ENCODE measurements around the gene MCM7.

DNA sequence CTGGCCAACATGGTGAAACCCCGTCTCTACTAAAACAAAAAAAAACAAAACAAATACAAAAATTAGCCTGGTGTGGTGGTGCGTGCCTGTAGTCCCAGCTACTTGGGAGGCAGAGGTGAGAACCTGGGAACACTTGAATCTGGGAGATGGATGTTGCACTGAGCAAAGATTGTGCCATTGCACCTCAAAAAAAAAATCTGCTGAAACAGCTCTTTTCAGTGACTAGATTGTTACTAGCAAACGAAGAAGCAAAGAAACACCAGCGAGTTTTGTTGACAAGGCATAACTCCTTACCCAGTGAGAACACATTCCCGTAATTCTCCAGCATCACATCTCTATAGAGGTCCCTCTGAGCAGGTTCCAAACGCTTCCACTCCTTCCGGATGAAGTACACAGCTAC is 26.4 kb downstream of the MCM7 start:
- no peak for TF ChIP-seq MAZ (IDR thresholded peaks at IDR 0.05; ENCODE audit: borderline replicate concordance, low read depth, low read length)
- TF ChIP-seq, protein P1, sequence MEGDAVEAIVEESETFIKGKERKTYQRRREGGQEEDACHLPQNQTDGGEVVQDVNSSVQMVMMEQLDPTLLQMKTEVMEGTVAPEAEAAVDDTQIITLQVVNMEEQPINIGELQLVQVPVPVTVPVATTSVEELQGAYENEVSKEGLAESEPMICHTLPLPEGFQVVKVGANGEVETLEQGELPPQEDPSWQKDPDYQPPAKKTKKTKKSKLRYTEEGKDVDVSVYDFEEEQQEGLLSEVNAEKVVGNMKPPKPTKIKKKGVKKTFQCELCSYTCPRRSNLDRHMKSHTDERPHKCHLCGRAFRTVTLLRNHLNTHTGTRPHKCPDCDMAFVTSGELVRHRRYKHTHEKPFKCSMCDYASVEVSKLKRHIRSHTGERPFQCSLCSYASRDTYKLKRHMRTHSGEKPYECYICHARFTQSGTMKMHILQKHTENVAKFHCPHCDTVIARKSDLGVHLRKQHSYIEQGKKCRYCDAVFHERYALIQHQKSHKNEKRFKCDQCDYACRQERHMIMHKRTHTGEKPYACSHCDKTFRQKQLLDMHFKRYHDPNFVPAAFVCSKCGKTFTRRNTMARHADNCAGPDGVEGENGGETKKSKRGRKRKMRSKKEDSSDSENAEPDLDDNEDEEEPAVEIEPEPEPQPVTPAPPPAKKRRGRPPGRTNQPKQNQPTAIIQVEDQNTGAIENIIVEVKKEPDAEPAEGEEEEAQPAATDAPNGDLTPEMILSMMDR (conservative IDR thresholded peaks at IDR 0.05; ENCODE audit: low read depth, low read length) = no peak
- no peak for TF ChIP-seq SMC3 (IDR thresholded peaks at IDR 0.05; ENCODE audit: low read depth, low read length)
- no peak for TF ChIP-seq RFX5 (IDR thresholded peaks at IDR 0.05; ENCODE audit: low read depth, low read length)
- no peak for TF ChIP-seq POLR2A (IDR thresholded peaks at IDR 0.05; ENCODE audit: low read depth, low read length)
- TF ChIP-seq NFE2L2 (IDR thresholded peaks at IDR 0.05; ENCODE audit: low read depth, low read length) = no peak
- TF ChIP-seq, protein P2, sequence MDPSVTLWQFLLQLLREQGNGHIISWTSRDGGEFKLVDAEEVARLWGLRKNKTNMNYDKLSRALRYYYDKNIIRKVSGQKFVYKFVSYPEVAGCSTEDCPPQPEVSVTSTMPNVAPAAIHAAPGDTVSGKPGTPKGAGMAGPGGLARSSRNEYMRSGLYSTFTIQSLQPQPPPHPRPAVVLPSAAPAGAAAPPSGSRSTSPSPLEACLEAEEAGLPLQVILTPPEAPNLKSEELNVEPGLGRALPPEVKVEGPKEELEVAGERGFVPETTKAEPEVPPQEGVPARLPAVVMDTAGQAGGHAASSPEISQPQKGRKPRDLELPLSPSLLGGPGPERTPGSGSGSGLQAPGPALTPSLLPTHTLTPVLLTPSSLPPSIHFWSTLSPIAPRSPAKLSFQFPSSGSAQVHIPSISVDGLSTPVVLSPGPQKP (IDR thresholded peaks at IDR 0.05; ENCODE audit: borderline replicate concordance, low read depth, low read length) = no peak
- TF ChIP-seq CEBPB (IDR thresholded peaks at IDR 0.05; ENCODE audit: low read depth, low read length) = no peak
- no peak for TF ChIP-seq RCOR1 (IDR thresholded peaks at IDR 0.05; ENCODE audit: insufficient replicate concordance, low read length)
- TF ChIP-seq MXI1 (IDR thresholded peaks at IDR 0.05; ENCODE audit: borderline replicate concordance, low read depth, low read length) = no peak
- no peak for TF ChIP-seq BHLHE40 (IDR thresholded peaks at IDR 0.05; ENCODE audit: low read depth, low read length)
